ENCODE results near the gene KISS1.

- TF ChIP-seq, protein P1, sequence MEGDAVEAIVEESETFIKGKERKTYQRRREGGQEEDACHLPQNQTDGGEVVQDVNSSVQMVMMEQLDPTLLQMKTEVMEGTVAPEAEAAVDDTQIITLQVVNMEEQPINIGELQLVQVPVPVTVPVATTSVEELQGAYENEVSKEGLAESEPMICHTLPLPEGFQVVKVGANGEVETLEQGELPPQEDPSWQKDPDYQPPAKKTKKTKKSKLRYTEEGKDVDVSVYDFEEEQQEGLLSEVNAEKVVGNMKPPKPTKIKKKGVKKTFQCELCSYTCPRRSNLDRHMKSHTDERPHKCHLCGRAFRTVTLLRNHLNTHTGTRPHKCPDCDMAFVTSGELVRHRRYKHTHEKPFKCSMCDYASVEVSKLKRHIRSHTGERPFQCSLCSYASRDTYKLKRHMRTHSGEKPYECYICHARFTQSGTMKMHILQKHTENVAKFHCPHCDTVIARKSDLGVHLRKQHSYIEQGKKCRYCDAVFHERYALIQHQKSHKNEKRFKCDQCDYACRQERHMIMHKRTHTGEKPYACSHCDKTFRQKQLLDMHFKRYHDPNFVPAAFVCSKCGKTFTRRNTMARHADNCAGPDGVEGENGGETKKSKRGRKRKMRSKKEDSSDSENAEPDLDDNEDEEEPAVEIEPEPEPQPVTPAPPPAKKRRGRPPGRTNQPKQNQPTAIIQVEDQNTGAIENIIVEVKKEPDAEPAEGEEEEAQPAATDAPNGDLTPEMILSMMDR (IDR thresholded peaks at IDR 0.05; ENCODE audit: low read length), result no peak
- no peak for TF ChIP-seq EZH2 (optimal IDR thresholded peaks at IDR 0.05; ENCODE audit: low read depth, low read length)
- no peak for TF ChIP-seq EZH2phosphoT487 (IDR thresholded peaks at IDR 0.05; ENCODE audit: low read length)
Observed at GRCh38 chr1:204201348-204202040, 5.2 kb upstream of the KISS1 start.

Data from MM.1S (cell line).